ENCODE results near the gene PIGM. TPM values are rescaled to one million over a fixed set of nuclear protein-coding genes. Genes with fewer than 3 reads are reported as not detected.

The PIGM gene
- total RNA-seq (2014; rRNA removed; shearing (Covaris generic)) (4.6 and 5.0 TPM in 2 replicates), polyA plus RNA-seq (2016; fragmentation: Nextera tagmentation; extraction: Ambion mirVana) (5.0 TPM in 2 replicates)
- long read RNA-seq, full-length matches to known transcripts = 14 of 14 reads
- long read RNA-seq, partial matches to known transcripts = 0 of 14 reads
- long read RNA-seq, other reads (novel, unspliced or antisense) = 0 of 14 reads

- H3K27me3 ChIP-seq (ENCODE audit: insufficient read depth) = peaks cover 11% of the 10 kb centered on the region; the same call in 1 of the 2 replicates
- peaks cover 21% of the 10 kb centered on the region for H3K4me1 ChIP-seq (ENCODE audit: insufficient read depth)
- Mint-ChIP-seq H3K4me1 (peaks cover 15% of the 10 kb centered on the region), H3K4me3 (peak within 1 kb of the TSS; percentile 94), H3K36me3 (ENCODE audit: low read depth) (0 out of 3 replicates have a peak, but pooled peaks cover 3% of the 10 kb centered on the region), H3K9me3 (no peaks in the 10 kb centered on the region; the same call in 2 of the 3 replicates), H3K27ac (peak within 1 kb of the TSS; percentile 93), H3K27me3 (ENCODE audit: insufficient read depth, low read depth, poor library complexity) (peaks cover 1% of the 10 kb centered on the region)
- peak within 1 kb of the TSS; percentile 98 for H3K4me2 ChIP-seq
- peak within 1 kb of the TSS; percentile 81; the same call in 1 of the 2 replicates for H3K27ac ChIP-seq (ENCODE audit: low read depth)
- peak; percentile 98 for ATAC-seq
- peaks cover 5% of the 10 kb centered on the region; the same call in 1 of the 2 replicates for H4K20me1 ChIP-seq (replicated peaks; ENCODE audit: insufficient read depth)
- no peaks in the 10 kb centered on the region for H3K36me3 ChIP-seq (ENCODE audit: insufficient read depth)
- peak; percentile 100 for DNase-seq (ENCODE audit: low spot score)
- no peaks in the 10 kb centered on the region for H3K9me2 ChIP-seq (ENCODE audit: insufficient read depth)
- H2AFZ ChIP-seq = peak within 1 kb of the TSS; percentile 95
- H3F3A ChIP-seq (replicated peaks; ENCODE audit: low read depth) = no peaks in the 10 kb centered on the region
- H3K4me3 ChIP-seq = peak within 1 kb of the TSS; percentile 92
- H3K79me2 ChIP-seq (replicated peaks; ENCODE audit: insufficient read depth) = peaks cover 29% of the 10 kb centered on the region
- TF ChIP-seq ZNF462 (CRISPR knock-in tag; IDR thresholded peaks at IDR 0.05) = no peak
- TF ChIP-seq EZH2phosphoT487 (IDR thresholded peaks at IDR 0.05; ENCODE audit: unreplicated experiment) = no peak
- peak; percentile 86 for TF ChIP-seq POLR2AphosphoS5 (IDR thresholded peaks at IDR 0.05; ENCODE audit: low read depth)
- TF ChIP-seq ETS1 (IDR thresholded peaks at IDR 0.05) = peak; percentile 78
- TF ChIP-seq ZNF114 (CRISPR knock-in tag; IDR thresholded peaks at IDR 0.05) = no peak
- no peak for TF ChIP-seq REST (IDR thresholded peaks at IDR 0.05; ENCODE audit: unreplicated experiment)
- TF ChIP-seq ZNF331 (CRISPR knock-in tag; IDR thresholded peaks at IDR 0.05; ENCODE audit: low read depth) = no peak
- TF ChIP-seq STAT1 (IDR thresholded peaks at IDR 0.05; ENCODE audit: unreplicated experiment) = no peak
- TF ChIP-seq EZH2 (IDR thresholded peaks at IDR 0.05; ENCODE audit: low read depth, unreplicated experiment) = no peak
- TF ChIP-seq CREB1 (CRISPR knock-in tag; IDR thresholded peaks at IDR 0.05; ENCODE audit: low read depth) = peak; percentile 67
- no peak for TF ChIP-seq JUNB (IDR thresholded peaks at IDR 0.05; ENCODE audit: unreplicated experiment)
- no peak for TF ChIP-seq CTCF (conservative IDR thresholded peaks at IDR 0.05; ENCODE audit: low read depth in 2 of 2)
- TF ChIP-seq NANOG (IDR thresholded peaks at IDR 0.05; ENCODE audit: borderline replicate concordance) = no peak
These were observed at the start of gene PIGM for GRCh38 chr1:160031365-160032164. Gene PIGM, minus strand, starts transcription at chr1:160031990. Its CDS starts 251 bp downstream, at chr1:160031739.

Data from GM23338 (cell line).